HCT116 (cell line): ENCODE measurements around the gene GALNT5. TPM values are rescaled to one million over a fixed set of nuclear protein-coding genes. Genes with fewer than 3 reads are reported as not detected.

Experiments used
- ATAC-seq: fragments of 200-7000 bp; cut with Tn5 transposase; 2 replicates; pipeline ENCODE4 v1.9.1; 2020; ENCODE audit warnings: mild to moderate bottlenecking, moderate library complexity
- BruUV-seq: library from RNA; stranded (reverse); fragments of 400-500 nt; replicated peaks from 2 replicates; lab custom pipeline; 2021; lab: Mats Ljungman, UMichigan
- CTCF ChIA-PET: fragments of 300-600 bp; sonication (Branson Sonifier 250); formaldehyde crosslinking; loops from one replicate; lab custom pipeline; 2021; ENCODE audit warnings: antibody characterized with exemption; lab: Charles Lee
- POLR2A ChIA-PET: fragments of 300-600, 350-600 bp; sonication (Branson Sonifier 250); formaldehyde crosslinking; loops from one replicate; lab custom pipeline; 2021; ENCODE audit warnings: antibody characterized with exemption; lab: Charles Lee
- RAD21 ChIA-PET, 2 experiments: fragments of 300-600 bp; sonication (Branson Sonifier 250); formaldehyde crosslinking; loops; one replicate each; lab custom pipeline; 2023; ENCODE audit warnings: low total read pairs in 2 of 2; ENCODE audit not compliant: uncharacterized antibody in 2 of 2, unreplicated experiment in 2 of 2, low non-redundant PET in 1 of 2; lab: Charles Lee
- DNase-seq: peaks from one replicate; pipeline ENCODE4 v3.0.0-alpha.2; 2010; ENCODE audit warnings: low read depth, low spot score
- H2AFZ ChIP-seq: fragments of 200-600 bp; shearing (Covaris generic), sonication (generic); 2 replicates; pipeline ENCODE4 v1.6.1; 2017; ENCODE audit warnings: low read depth, mixed run types, mixed read lengths, antibody characterized with exemption, low read length; ENCODE audit not compliant: poor library complexity, severe bottlenecking
- H3K27ac ChIP-seq: 2 replicates; pipeline ENCODE4 v1.5.1; 2012; ENCODE audit warnings: low read depth, low read length
- H3K27me3 ChIP-seq: fragments of 200-600 bp; sonication (generic); 2 replicates; pipeline ENCODE4 v1.6.1; 2016; ENCODE audit warnings: mixed run types, low read length, mixed read lengths; ENCODE audit not compliant: insufficient read depth
- H3K36me3 ChIP-seq, 2 experiments: fragments of 200-500 bp in 1 of 2; fragments of 200-600 bp in 1 of 2; sonication (Bioruptor generic) in 1 of 2; sonication (generic) in 1 of 2; 2 replicates each; pipeline versions ENCODE4 v1.5.1 to v1.6.1; 2014 to 2016; ENCODE audit warnings: low read length in 2 of 2, inconsistent platforms in 1 of 2, mixed read lengths in 1 of 2, mixed run types in 1 of 2; ENCODE audit not compliant: insufficient read depth in 2 of 2, control insufficient read depth in 1 of 2
- H3K4me1 ChIP-seq, 2 experiments: fragments of 200-600 bp in 1 of 2; sonication (generic) in 1 of 2; 2 replicates each; pipeline versions ENCODE4 v1.5.1 to v1.6.1; 2012 to 2017; ENCODE audit warnings: low read length in 2 of 2, inconsistent platforms in 1 of 2, mild to moderate bottlenecking in 1 of 2, mixed read lengths in 1 of 2, mixed run types in 1 of 2, moderate library complexity in 1 of 2; ENCODE audit not compliant: insufficient read depth in 2 of 2, control insufficient read depth in 1 of 2
- H3K4me2 ChIP-seq: fragments of 200-600 bp; sonication (generic); 2 replicates; pipeline ENCODE4 v1.6.1; 2017; ENCODE audit warnings: mixed run types, low read length, mixed read lengths
- H3K4me3 ChIP-seq, 2 experiments: fragments of 200-600 bp in 1 of 2; sonication (generic) in 1 of 2; replicated peaks in 1 of 2; 2 replicates each; pipeline ENCODE4 v1.5.1; 2011 to 2016; ENCODE audit warnings: low read length in 2 of 2, control low read depth in 1 of 2, low read depth in 1 of 2, mild to moderate bottlenecking in 1 of 2, mixed read lengths in 1 of 2, mixed run types in 1 of 2
- H3K79me2 ChIP-seq: fragments of 200-600 bp; sonication (generic); 2 replicates; pipeline ENCODE4 v1.6.1; 2017; ENCODE audit warnings: mild to moderate bottlenecking, mixed run types, low read length, moderate library complexity, mixed read lengths; ENCODE audit not compliant: insufficient read depth
- H3K9ac ChIP-seq: fragments of 200-600 bp; sonication (generic); 2 replicates; pipeline ENCODE4 v1.6.1; 2016; ENCODE audit warnings: low read length, mixed read lengths
- H3K9me2 ChIP-seq: fragments of 200-600 bp; sonication (generic), shearing (Covaris generic); 2 replicates; pipeline ENCODE4 v1.6.1; 2017; ENCODE audit warnings: mixed run types, mild to moderate bottlenecking, moderate library complexity; ENCODE audit not compliant: insufficient read depth
- H3K9me3 ChIP-seq, 2 experiments: fragments of 200-500 bp in 1 of 2; fragments of 200-600 bp in 1 of 2; sonication (Bioruptor generic) in 1 of 2; sonication (generic) in 1 of 2; 2 replicates each; pipeline ENCODE4 v1.6.1; 2014 to 2017; ENCODE audit warnings: low read length in 2 of 2, mixed read lengths in 2 of 2, inconsistent platforms in 1 of 2, low read depth in 1 of 2, mild to moderate bottlenecking in 1 of 2, mixed run types in 1 of 2, moderate library complexity in 1 of 2; ENCODE audit not compliant: control insufficient read depth in 1 of 2, insufficient read depth in 1 of 2
- H4K20me1 ChIP-seq: fragments of 200-600 bp; sonication (generic), shearing (Covaris generic); 2 replicates; pipeline ENCODE4 v1.6.1; 2017; ENCODE audit warnings: mixed run types, mild to moderate bottlenecking, moderate library complexity; ENCODE audit not compliant: insufficient read depth
- CBX3 ChIP-seq: IDR thresholded peaks from 2 replicates; pipeline ENCODE4 v1.6.1; 2012; ENCODE audit warnings: low read depth
- CTCF ChIP-seq, 3 experiments: fragments of 200-600 bp in 1 of 3; sonication (generic) in 1 of 3; IDR thresholded peaks in 2 of 3; conservative IDR thresholded peaks in 1 of 3; 2 replicates each; pipeline ENCODE4 v1.5.1; 2012 to 2017; ENCODE audit warnings: low read depth in 2 of 3, low read length in 2 of 3, antibody characterized with exemption in 1 of 3, borderline replicate concordance in 1 of 3, control low read depth in 1 of 3, mild to moderate bottlenecking in 1 of 3, mixed read lengths in 1 of 3, mixed run types in 1 of 3, moderate library complexity in 1 of 3; ENCODE audit not compliant: insufficient read depth in 1 of 3
- EGR1 ChIP-seq: IDR thresholded peaks from 2 replicates; pipeline ENCODE4 v1.6.1; 2012; ENCODE audit warnings: low read depth
- ELF1 ChIP-seq: IDR thresholded peaks from 2 replicates; pipeline ENCODE4 v1.6.1; 2012; ENCODE audit warnings: low read depth, borderline replicate concordance
- EZH2 ChIP-seq: fragments of 200-600 bp; sonication (generic); IDR thresholded peaks from 2 replicates; pipeline ENCODE4 v1.6.1; 2017; ENCODE audit warnings: antibody characterized with exemption, mixed run types
- EZH2phosphoT487 ChIP-seq: fragments of 200-600 bp; IDR thresholded peaks from 2 replicates; pipeline ENCODE4 v1.6.1; 2018; ENCODE audit warnings: antibody characterized with exemption, borderline replicate concordance
- JUND ChIP-seq: IDR thresholded peaks from 2 replicates; pipeline ENCODE4 v1.6.1; 2012
- MAX ChIP-seq: IDR thresholded peaks from 2 replicates; pipeline ENCODE4 v1.6.1; 2012
- POLR2AphosphoS5 ChIP-seq: IDR thresholded peaks from 2 replicates; pipeline ENCODE4 v1.6.1; 2011; ENCODE audit warnings: mild to moderate bottlenecking, low read depth, low read length, moderate library complexity
- SIN3A ChIP-seq: IDR thresholded peaks from 2 replicates; pipeline ENCODE4 v1.6.1; 2012; ENCODE audit warnings: low read depth
- SP1 ChIP-seq: IDR thresholded peaks from 2 replicates; pipeline ENCODE4 v1.6.1; 2012; ENCODE audit warnings: low read depth
- TCF7L2 ChIP-seq: IDR thresholded peaks from 2 replicates; pipeline ENCODE4 v1.7.0; 2011; ENCODE audit warnings: borderline replicate concordance, inconsistent platforms; ENCODE audit not compliant: insufficient read depth, insufficient read length; ENCODE audit errors: extremely low read depth
- YY1 ChIP-seq: IDR thresholded peaks from 2 replicates; pipeline ENCODE4 v1.6.1; 2011; ENCODE audit warnings: low read length, low read depth, moderate library complexity, mild to moderate bottlenecking; ENCODE audit not compliant: insufficient replicate concordance; ENCODE audit errors: extremely low read depth
- ZBTB33 ChIP-seq: IDR thresholded peaks from 2 replicates; pipeline ENCODE4 v1.6.1; 2011; ENCODE audit warnings: mild to moderate bottlenecking, low read length, moderate library complexity; ENCODE audit not compliant: insufficient replicate concordance; ENCODE audit errors: extremely low read depth
- intact Hi-C: fragments of 100-400 bp; cut with micrococcal nuclease; formaldehyde crosslinking; loops from 2 replicates; pipeline ENCODE4 v1.10.0; 2022
- total RNA-seq: library from RNA; stranded (reverse); gene quantifications from one replicate; pipeline ENCODE4 v1.2.1, GENCODE V29; 2021; ENCODE audit not compliant: unreplicated experiment

The GALNT5 gene
- total RNA-seq, 1 experiment from 2014 or later = 3.9 TPM

- H3K9me2 ChIP-seq = no peaks in the 10 kb centered on the region
- H3K4me3 ChIP-seq = no peak overlapping the region
- ATAC-seq = no peak
- no TSS peak for BruUV-seq
- no peak for DNase-seq
- POLR2A ChIA-PET = no interaction called here
- CTCF ChIA-PET = interaction anchor here (3.7 kb wide), 1 partner anchor 10 kb away, joined by 22 read pairs; no protein-coding TSS in a partner anchor
- TF ChIP-seq EZH2phosphoT487 (no peak), SIN3A (no peak), ELF1 (no peak), MAX (no peak), CTCF (IDR thresholded peaks at IDR 0.05 in 2 of 3, conservative IDR thresholded peaks at IDR 0.05 in 1 of 3; ENCODE audit: borderline replicate concordance in 1 of 3, insufficient read depth in 1 of 3, low read depth in 2 of 3, low read length in 2 of 3) (no peak), EGR1 (no peak), ZBTB33 (no peak), YY1 (no peak), SP1 (no peak), JUND (no peak), CBX3 (no peak), TCF7L2 (no peak), EZH2 (no peak), POLR2AphosphoS5 (no peak)
- no peaks in the 10 kb centered on the region for H3K36me3 ChIP-seq
- no peak overlapping the region for H3K9ac ChIP-seq
- H3K4me1 ChIP-seq = no peaks in the 10 kb centered on the region
- H3K27me3 ChIP-seq = no peaks in the 10 kb centered on the region
- no peaks in the 10 kb centered on the region for H3K79me2 ChIP-seq
- intact Hi-C loops = no loop called here
- no peak overlapping the region for H3K27ac ChIP-seq
- RAD21 ChIA-PET = no interaction called here
- no peak overlapping the region for H3K4me2 ChIP-seq
- no peaks in the 10 kb centered on the region for H4K20me1 ChIP-seq
- H2AFZ ChIP-seq = no peak overlapping the region
- H3K9me3 ChIP-seq = no peaks in the 10 kb centered on the region
Measured at GRCh38 chr2:157345647-157346389, 88.3 kb downstream of the GALNT5 start.
